ENCODE results near the gene GDF7.

Gene GDF7

DNA sequence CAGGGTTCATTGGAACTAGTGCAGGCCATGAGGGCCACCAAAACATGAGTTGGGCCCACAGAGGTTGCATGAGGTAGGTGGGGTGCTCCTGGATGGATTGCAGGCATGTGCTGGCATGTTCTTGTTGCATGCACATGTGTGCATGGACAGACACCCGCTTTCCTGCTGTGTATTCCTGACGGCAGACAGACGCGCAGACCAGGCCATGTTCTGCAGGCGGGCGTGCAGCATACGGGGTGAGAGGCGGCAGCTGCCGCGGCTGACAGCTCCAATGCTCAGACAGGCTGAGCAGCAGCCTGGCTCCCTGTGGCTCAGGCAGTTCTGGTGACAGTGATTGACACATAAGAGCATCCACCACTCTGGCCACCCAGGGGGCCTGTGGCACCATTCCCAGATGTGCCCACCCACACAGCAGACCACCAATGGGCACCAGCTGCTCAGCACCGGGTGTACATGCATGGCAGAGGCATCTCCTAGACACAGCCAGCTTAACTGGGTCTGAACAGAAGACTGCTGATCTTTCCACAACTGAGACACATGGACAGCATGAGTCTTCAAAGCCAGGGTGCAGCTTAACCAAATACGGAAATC is 37.3 kb upstream of the GDF7 start:
- DNase-seq = no peak

DNA sequence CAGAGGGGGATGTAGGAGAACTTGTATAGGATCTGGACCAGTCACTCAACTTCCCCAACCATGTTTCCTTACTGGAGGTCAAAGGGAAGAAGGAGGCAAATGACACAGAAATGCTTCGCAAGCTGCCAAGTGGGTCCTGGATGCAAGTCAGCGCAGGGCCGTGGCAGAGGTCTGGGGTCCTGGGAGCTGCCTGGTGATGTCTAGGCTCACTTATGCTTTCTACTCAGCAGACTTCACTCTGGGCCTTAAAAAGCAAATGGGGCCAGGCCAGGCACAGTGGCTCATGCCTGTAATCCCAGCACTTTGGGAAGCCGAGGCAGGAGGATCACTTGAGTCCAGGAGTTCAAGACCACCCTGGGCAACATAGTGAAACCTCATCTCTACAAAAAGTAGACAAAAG is 36.0 kb upstream of the GDF7 start:
- no peak for DNase-seq

DNA sequence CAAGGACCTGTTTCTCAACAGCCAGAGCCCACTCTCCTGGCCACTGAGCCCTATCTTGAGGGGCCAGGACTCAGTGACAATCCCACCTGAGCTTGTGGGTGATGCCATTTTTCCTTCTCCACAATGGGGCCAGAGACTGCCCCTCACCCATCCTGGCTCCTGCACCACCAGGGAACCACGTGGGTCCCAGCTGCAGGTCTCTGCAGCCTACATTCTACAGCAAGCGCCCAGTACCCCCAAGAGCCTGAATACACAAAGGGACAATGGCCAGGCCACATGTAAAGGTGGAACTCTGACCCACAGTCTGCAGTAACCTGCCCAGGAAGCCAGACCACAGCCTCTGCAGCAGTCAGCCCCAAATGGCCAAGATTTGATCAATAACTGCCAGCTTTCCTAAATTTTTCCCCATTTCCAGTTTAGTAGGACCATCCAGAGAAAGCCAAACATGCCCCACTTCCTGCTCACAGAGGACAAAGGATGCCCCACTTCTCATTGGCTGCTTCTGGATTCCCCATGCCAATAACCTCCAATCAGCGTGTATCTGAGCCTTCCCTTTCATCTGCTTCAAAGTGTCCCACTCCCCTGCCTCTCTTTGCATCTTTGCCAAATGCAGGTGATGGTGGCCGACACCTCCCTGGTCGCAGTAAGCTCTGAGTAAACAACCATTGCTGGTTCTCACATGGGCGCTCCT is 35.2 kb upstream of the GDF7 start:
- DNase-seq = no peak

DNA sequence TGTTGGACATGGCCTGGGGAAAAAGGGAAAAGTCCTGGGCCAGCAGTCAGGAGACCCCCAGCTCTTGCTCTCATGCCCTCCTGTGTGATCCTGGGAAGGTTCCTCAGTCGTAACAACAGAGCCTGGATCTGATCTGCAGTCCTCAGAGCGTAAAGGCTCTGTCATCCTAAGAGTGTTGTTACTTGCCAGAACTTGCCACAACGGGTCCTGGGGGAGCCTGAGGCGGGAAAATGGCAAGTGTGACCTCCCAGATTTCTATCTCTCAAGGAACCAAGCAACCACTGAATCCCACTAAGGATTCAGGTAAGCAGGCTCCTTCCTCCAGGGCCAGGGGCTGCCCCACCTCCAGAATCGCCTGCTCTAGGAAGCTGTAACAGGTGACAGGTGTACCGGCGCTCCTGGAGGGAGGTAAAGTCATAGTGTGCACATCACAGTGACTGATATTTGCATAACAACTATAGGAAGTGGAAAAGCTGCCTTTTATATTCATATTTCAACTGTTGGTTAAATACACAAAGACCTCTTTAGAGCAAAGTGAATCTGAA is 34.4 kb upstream of the GDF7 start:
- DNase-seq = no peak

DNA sequence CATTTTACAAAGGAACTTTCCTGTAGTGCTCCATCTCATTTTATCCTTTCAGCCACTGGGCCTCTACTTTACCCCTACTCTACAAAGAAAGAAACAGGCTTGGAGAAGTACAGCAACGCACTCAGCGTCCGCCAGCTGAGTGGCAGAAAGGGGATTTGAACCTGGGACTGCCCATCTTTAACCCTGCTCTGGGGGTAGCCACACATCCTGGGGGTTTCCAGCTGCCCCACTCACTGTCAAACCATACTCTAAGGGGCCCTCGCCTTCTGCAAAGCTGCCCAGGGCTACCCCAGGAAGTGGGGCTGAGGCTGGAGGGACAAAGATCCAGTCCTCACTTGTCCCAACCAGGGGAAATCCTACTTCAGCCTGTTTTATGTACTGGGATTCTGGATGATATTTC is 33.9 kb upstream of the GDF7 start:
- no peak for DNase-seq

DNA sequence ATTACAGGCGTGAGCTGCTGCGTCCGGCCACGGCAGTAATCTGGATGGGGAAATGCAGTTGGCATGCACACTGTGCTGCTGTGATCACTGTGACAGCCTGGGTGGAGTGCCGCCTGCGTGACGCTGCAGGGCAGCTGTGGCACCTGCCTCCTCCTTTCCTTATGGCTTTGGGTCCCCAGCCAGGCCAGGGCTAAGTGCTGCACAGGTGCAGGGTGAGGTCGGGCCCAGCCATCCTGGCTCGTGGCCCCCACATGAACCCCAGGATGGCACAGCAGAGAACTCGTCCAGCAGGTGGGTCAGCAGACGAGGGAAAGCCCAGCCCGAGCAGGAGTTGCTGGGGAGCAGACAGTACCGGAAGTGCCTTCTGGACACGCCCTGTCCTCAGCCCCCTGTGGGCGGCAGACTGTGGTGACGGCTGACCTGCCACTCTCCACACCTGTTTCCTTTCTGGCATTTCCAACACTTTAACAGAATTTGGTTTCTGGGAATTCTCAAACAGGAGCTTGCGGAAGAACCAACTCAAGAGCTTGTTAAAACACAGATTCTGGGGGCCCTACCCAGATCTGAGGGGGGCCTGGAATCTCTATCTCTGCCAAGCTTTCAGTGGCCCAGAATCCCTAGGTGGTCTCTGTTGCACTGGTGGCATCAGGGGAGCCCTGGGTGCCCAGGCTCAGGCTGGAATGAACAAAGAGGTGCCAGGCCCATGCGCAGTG is 33.0 kb upstream of the GDF7 start:
- no peak for DNase-seq

DNA sequence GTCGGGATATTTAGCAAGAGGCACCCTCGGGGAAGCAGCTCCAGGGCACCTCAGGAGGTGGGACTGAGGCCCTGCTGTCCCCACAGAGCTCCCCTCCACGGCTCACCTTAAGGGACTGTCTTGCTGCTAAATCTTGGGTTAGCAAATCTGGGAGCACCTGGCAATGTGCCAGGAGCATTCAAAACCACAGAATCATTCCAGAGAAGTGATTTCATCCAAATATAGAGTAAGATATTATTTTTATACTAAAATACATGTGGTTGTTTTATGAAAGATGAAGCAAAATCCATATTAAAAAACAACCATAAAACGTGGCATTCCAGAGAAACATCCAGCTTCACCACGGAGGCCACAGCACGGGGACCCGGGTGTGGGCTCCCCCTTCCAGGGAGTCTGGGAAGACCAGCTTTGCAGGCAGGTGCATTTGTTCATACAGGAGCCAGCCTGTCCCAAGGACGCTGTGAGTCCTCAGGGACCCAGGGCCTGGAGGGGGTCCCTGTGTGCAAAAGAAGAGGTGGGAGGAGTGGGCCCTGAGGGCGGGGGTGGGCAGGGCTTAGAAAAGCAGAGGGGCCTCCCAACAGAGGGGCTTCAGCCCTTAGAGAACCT is 32.3 kb upstream of the GDF7 start:
- no peak for DNase-seq

DNA sequence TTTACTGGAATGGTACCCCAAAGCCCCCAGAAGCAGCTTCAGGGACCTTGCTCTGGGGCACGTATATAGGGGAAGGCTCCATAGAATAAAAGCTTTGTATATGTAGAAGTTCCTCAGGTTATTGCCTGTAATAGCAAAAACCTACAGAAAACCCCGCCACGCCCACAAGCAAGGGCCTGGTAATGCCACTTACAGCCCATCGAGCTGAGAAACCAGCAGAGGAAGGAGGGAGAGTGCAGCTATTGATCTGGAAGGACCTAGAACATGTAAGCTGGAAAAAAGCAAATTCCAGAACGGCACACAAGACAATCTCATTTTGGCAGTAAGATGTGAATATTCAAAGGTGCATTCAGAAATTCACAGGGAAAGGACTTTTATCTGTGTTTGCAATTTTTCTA is 31.8 kb upstream of the GDF7 start:
- no peak for DNase-seq

DNA sequence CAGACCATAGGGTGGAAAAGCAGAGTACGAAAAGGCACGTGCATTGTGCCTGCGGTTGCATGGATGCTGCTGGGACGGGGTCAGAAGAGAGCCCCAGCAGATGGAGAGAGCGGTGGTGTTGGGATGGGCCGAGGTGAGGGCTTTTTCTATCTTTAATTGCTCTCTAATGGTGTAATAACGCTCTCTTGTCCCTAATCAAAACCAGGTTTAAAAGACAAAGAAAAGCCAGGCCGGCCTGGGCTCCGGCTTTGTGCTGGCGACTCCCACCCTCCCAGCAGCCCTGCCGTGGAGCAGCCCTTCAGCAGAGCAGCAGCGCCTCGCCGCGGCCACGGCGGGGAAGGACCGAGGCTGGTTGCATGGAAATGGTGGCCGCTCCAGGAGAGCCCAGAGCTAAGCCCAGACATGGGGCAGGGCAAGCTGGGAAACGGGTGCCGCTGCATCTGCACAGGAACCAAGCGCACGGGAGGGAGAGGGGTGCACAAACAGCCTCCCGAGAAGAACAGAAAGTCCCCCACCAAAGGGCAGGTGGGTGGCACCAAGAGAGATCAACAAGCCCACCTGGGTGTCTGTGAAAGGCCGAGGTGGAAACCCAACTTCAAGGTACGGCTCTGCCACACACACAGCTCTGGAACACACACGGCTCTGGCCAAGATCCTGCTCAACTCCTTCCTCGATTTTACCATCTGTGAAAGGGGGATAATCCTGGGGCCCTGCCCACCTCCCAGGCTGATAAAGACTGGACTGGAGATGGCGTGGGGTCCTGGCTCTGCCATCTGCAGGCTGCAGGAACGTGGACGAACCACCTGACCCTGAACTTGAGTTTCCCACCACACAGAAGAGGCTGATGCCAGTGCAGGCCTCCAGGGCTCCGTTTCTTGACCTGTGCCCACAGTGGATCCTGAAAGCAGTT is 31.0 kb upstream of the GDF7 start:
- peak; percentile 41 for DNase-seq

DNA sequence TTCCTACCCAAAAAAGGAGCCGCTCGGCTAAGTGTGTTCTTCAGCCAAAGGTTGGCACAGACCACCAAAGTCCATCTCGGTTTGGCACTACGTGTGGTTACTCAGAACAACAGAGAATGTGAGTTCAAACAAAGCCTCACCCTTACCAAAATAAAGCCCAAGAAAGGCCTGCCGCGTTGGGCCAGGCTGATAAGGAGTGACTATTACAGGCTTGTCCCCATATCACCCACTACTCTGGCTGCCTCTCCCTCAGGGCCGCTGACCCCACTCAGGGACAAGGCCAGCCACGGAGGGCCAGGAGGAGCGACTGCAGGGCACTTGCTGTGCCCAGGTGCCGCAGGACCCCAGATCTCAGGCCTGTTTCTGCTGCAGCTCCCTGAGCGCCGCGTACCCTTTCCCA is 29.8 kb upstream of the GDF7 start:
- DNase-seq = no peak

DNA sequence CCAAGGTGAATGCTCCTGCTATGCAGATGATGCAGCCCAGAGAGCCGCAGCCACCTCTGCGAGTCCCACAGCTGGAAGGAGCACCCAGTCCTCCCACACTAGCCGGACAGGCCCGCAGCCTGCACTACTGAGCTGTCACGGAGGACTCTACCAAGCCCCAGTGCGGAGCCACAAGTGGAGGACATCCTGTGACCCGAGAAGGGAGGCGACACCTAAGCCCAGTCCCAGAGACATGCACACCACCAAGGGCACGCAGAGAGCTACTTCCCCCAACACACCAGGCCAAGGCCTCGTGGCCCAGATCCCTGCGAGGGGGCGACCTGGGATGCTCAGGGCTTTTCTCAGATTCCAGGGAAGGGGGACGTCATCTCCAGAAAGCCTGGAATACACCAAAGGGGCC is 28.9 kb upstream of the GDF7 start:
- DNase-seq = no peak

DNA sequence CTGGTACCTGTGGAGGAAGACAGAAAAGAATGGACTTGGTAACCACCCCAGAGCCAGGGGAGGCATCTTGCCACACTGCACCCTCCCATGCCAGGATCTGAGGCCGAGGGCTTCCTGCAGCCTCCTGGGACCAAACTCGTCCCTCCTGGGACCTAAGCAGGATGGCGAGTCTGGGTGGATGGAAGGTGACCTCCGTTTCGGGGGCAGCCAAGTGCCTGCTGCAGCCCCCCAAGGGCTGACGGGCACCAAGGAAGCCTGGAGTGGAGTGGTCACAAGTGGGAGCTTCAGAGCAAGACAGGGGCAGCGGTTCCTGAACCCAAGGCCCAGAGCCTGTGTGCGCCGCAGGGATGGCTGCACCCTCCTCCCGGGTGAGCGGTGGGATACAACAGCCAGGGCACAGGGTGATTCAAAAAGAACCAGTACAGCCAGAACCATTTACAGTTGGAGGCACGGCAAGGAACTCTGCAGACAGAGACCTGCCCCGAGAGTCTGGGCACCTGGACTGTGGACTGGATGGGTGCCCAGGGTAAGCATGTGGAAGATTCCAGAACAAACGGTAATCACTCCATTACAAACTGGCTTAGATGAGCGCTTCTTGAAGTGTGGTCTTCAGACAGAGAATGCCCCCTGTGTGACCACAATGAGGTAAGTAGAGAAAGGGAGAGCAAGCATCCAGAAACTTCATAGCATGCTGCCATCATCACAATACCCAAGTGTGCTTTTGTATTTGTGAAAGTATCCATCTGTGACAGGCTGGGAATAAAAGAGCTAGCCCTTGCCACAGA is 28.1 kb upstream of the GDF7 start:
- no peak for DNase-seq

DNA sequence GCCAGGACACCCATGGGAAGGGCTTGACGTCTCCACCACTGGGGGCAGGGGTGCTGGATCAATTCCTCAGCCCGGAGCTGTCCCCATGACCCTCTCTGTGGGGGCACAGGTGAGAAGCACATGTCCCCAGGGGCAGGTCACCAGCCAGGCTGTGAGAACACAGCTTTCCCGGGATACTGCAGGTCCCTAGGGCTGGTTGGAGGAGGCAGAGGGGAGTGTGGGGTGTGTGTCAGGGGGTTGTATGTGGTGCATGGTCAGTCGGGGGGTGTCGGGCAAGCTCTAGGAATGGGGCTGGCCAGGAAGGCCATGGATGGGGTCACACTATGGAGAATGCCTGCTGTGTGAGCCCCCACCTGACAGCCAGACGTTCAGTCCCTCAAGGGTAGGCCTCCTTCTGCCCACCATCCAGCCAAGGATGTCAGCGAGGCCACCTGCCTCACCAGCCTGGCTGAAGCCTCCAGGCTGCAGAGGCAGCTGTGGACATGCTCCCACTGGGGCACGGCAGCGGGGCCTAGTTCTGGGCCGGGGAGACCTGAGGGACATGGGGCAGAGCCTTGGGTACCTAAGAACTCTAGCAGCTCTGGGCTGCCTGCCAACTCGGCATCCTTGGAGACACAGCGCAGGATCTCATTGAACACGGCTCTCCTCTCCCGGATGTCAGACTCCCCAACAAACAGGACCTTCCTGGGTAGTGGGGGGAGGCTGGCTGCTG is 26.4 kb upstream of the GDF7 start:
- no peak for DNase-seq

DNA sequence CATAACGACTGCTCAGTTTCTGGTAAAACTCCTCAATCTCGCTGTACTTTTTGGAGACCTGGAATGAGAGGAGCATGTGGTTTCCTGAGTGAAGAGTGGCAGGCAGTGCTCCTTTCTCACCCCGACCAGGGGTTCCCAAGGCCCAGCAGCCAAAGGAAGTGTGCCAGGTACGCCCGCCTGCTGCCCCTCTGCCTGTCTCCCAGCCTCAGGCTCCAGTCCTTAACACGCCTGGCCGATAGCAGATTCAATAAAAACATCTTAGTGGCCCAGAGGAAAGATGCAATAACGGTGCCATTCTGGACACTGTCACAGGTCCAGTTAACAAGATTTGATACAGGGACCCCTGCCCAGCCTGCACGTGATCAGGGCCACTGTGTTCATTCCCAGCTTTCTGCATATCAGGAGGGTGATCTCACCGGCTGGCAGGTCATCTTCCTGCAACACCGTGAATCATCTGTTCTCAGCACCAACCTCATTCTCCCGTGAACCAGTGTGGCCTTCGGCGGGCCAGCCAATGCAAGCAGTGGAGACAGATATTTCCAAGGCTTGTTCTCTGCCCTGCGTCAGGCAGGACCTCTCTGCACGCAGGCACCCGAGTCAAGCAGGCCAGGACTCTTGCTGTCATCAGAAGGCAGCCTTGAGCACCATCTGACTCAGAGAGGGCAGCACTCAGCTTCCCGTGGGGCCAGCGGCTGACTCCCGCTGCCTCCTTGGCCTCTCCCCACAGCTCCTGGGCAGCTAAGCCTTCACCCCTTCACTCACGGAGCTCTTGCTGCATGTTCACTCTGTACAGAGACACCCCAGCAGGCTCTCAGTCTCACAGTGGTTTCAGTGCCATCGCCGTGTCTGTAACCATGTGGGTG is 25.6 kb upstream of the GDF7 start:
- no peak for DNase-seq

DNA sequence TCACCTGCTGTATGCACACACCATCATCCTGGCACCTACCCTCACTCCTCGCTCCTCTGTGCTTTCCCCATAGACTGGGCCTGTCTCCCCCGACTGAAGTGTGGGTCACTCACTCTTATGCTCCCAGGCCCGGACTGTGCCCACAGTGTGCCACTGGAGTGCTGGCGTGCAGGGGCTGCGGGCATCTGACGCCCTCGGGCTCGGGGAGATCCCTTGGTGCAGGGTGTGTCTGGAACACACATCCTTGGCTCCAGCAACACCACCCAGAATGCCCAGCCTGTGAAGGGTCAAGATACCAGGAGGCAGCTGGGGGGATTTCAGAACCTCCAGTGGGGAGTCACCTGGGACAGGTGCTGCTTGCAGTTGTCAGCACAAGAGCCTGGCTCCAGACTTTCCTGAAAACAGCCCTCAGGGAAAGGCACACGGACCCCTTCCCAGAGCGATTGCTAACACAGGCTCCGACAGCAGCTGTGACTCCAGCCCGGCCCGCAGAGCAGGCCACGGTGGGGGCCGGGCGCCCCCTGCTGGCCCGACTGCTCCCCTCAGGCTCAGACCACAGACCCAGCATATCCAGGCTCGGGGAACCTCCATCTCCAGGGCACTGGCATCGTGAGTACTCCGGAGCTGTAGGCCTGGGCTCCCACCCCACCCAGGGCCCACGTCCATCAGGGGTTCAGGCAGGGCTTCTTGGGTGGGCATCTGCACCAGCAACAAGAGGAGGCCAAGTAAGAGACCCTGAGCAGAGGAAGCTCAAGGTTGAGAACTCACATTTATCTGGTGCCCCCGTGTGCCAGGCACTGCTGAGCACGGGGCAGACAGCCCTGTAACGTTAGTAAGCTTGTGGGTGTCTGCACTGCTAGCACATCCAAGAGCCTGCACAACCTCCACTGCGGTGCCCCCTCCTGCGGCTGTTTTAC is 24.6 kb upstream of the GDF7 start:
- peak; percentile 76 for DNase-seq

DNA sequence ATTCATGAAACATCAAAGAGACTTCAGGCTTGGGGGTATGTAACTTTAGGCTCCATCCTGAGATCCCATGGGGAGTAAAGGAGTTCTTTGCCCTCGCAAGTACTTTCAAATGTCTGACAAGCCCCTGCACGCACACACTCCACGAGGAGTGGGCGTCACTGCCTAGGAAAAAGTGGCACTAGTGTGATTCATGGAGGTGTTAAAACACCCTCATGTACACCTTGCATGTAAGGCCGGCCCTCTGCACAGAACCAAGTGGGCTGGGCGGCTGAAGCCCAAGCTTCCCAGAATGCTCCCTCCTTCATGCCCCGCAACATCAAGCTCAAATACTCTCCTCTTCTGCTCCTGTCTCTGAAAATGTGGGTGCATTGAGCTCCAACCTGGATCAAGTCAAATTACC is 23.9 kb upstream of the GDF7 start:
- DNase-seq = no peak

DNA sequence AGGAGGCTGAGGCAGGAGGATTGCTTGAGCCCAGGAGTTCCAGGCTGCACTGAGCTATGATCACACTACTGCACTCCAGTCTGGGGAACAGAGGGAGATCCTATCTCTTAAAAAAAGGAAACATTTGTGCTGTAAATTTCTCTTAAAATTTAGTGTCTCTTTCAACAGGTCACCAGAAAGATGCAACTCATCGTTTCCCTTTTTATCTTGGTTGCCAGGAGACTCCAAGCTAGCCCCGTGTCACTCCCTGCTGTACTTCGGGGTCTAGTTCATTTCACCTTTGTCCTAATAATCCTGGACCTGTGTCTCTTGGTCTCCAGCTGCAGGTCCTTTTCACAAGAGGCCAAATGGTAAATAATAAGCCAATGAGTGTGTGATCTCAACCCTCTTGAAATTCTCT is 23.1 kb upstream of the GDF7 start:
- DNase-seq = no peak

DNA sequence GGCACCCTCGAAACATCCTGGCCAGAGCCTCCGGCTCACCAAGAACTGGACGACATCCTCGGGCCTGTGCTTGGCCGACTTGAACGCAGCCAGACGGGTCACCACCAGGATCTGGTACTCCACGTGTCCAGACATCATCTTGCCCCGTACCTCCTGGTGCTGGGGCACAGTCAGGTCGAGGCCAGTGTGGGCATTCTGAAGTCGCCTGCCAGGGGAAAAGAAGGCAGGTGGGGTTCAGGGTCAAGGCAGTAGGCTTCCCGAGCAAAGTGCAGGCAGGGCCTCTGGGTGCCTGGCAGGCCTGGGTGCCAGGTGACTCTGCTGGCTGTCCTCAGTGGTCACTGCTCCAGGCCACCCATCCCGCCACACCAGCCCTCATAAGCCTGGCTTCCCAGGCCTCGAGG is 21.6 kb upstream of the GDF7 start:
- DNase-seq = no peak

DNA sequence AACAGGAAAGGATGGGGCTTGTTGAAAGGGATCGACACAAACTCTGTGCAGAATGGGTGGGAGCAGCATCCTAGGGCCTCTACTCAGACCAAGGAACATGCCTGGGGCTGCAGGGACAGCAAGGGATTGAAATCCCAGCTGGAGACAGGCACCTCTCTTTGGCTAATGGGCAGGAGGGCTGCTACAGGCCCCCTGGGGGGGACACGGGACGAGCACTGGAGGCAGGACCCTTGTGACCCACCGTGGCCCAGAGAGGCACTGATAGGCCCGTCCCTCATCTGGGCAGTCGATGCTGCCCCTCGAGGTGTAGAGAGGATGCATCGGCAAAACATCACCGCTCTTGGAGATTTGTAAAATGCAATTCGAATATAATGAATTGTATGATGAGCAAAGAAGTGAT is 21.2 kb upstream of the GDF7 start:
- no peak for DNase-seq

All from stimulated activated CD4-positive, alpha-beta T cell treated with anti-CD3 and anti-CD28 coated beads, Interleukin-4, amount 100 ng/mL, for 1 hour (primary cell).